G401.6 (cell line): ENCODE data around the gene EVA1C.
"Not testable (repeated sequence)": the region's sequence is repeated elsewhere in the genome, so short reads cannot be mapped to it uniquely, and the experiment has no call there.

ENCODE experiments used
- FAIRE-seq: peaks from 2 replicates; lab custom pipeline; 2012; peaks lifted over from hg19 to GRCh38; lab: Jason Lieb, UNC

EVA1C gene

GRCh38 chr21:32424674-32425073 is 12.2 kb downstream of the EVA1C start:
- no peak for FAIRE-seq

DNA sequence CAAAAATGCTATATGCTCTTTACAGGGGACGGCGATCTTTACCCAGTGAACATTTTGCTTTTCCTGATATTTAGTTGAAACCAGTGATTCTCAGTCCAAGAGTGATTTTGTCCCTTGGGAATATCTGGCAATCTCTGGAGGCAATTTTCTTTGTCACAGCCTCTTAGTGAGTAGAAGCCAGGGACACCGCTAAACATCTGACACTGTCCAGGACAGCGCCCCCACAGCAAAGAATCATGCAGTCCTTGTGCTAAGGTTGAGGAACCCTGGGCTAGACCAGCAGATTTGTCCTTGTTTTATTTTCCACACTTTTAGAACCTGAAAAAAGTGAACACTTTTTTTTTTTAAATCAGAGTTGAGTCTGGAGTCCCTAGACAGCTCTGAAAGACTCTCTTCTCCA is 13.1 kb downstream of the EVA1C start:
- FAIRE-seq = no peak

DNA sequence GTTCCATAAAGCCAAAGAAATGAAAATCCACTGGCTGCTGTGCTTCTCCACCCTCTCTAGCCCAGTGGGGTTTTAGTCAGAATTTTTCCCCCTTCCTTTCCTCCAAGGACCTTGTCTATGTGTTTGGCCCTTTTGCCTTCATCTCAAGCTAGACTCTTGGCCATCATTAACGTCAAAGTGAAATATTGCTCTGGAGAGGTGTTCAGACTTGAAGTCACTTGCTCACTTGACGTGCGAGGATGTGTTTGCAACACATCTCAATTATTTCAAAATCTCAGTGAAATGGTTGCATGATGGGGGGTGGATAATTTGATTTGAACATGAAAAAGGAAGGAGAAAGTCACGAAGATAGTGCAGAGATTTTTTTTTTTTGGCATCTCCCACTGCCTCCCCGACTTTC is 13.6 kb downstream of the EVA1C start:
- no peak for FAIRE-seq

- FAIRE-seq = no peak
These were observed 14.1 kb downstream of the EVA1C start for GRCh38 chr21:32426592-32427051.

- FAIRE-seq = no peak
These were observed 15.6 kb downstream of the EVA1C start for GRCh38 chr21:32427958-32428623.

DNA sequence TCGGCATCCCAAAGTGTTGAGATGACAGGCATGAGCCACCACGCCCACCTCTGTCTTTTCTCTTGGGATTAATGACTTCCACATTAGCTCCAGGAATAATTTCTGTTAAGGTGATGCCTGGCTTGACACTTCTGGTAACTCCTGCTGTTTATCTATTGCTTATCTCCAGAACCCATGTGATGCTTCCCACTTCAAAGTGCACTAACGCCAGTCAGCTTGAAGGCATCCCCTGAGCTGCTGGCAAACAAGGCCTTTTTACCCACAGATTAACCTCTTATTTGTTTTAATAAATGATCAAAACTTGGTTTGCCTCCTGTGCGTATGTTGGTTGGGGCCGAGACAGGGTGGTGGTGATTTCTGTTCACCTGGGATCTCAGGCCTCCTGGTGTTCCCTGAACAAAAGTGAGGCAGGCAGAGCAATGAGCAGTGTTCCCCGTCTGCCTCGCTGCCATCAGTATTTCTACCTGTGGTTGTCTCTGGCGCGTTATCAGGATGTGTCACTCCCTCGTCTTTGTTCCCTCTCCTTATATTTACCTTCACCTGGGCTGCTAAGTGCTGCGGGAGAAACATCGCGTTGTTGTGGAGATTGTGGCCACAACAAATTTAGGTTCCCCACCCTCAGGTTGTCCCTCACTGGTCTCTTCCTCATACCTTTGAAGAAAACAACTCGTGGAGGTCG is 20.6 kb downstream of the EVA1C start:
- FAIRE-seq = not testable (repeated sequence)

- no peak for FAIRE-seq
These were observed 25.2 kb downstream of the EVA1C start for GRCh38 chr21:32437729-32438128.

DNA sequence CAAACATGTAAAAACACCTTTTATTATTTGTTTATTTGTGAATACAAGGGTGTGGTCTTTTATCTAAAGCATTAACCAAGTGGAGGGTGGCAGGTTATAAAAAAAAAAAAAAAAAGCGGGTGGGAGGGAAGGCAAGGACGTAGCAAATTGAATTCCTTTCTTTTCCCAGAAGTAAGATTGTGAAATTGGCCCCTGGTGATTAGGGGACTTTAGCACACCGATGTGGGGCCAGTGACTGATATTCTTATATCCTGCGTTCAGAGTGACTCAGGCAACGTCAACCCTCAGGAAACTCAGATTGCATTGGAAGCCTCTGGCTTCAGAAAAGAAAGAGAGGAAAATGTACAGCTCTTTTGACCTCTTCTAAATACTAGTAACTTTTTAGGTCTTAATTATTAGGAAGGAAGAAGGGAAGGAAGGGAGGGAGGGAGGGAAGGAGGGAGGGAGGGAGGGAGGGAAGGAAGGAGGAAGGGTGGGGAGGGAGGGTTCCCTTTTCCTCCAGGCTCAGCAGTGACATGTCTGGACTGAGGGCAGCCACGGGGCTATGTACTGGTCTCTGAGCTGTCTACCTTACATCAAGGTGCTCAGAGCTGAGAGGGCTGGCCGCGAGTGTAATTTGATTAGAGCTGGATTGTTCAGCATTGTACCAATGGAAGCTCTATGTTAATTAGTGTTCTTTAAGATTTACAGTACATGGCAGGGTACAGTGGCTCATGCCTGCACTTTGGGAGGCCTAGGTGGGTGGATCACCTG is 30.2 kb downstream of the EVA1C start:
- no peak for FAIRE-seq

DNA sequence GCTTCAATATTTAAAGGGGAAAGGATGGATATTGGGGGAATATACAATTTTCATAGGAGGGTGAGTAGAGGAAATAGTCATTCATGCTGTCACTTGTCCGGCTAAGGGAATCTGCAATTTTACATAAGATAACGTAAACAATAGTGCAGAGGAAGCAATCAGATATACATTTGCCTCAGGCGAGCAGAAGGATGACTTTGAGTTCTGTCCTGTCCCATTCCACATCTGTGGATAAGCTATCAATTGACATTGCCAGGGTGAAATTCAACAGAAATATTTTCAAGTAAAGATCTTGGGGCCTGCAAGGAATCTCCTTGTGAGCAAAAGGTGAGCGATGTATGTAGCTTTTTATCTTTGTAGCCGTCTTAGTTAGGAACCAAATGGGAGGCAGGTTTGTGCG is 32.6 kb downstream of the EVA1C start:
- FAIRE-seq = no peak

- not testable (repeated sequence) for FAIRE-seq
These were observed 33.9 kb downstream of the EVA1C start for GRCh38 chr21:32446440-32446839.

- no peak for FAIRE-seq
These were observed 34.7 kb downstream of the EVA1C start for GRCh38 chr21:32447224-32447623.

- FAIRE-seq = no peak
These were observed 36.5 kb downstream of the EVA1C start for GRCh38 chr21:32448803-32449594.

DNA sequence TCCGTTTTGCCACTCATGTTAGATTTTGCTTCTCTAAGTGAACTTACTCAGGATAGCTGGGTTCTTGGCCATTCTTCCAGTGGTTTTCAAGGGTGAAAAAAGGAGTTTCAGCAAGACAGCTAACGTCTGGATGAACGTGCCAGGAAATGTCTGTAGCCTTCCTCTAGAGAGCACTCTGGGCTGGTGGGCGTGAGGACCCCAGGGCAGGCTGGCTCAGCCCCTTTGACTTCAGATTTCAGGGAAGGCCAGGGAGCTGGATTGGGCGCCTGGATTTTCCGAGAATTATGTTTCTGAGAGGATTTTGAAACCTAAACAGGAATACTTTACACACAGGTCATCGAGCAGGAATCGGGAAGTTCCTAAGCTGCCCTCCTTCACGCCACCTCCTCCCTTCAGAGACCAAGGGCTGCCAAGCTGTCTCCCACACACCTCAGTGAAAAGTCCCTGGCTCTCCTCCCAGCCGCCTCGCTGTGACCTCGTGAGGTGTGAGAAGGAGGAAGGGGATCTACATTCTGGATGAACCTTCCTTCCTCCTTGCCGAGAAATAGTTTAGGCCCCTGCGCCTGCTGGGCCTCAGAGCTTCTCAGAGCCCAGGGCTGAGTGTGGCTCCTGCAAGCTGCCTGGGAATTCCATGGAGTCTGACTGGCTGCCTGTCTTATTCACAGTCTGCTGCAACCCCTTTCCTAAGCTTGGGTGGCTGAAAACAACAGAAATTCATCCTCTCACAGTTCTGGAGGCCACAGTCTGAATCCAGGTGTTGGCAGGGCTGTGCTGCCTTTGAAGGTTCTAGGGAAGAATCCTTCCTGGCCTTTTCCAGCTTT is 38.6 kb downstream of the EVA1C start:
- FAIRE-seq = not testable (repeated sequence)

GRCh38 chr21:32452191-32452590 is 39.7 kb downstream of the EVA1C start:
- not testable (repeated sequence) for FAIRE-seq

DNA sequence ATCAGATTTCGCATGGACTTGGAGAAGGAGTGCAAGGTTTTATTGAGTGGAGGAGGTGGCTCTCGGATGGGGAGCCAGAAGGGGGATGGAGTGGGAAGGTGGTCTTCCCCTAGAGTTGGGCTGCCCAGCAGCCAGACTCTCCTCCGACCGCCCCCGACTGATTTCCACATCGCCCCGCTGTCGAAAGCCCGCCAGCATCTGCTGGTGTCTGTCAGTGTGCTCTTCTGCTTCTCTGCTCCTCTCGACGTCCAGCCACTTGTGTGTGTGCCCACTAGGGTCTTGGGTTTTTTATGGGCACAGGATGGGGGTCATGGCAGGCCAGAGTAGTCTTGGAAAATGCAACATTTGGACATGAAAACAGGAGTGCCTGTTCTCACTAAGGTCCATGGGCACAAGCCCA is 40.1 kb downstream of the EVA1C start:
- FAIRE-seq = no peak

GRCh38 chr21:32455548-32455947 is 43.0 kb downstream of the EVA1C start:
- no peak for FAIRE-seq

- no peak for FAIRE-seq
These were observed 44.0 kb downstream of the EVA1C start for GRCh38 chr21:32456497-32456918.

GRCh38 chr21:32457360-32457840 is 44.9 kb downstream of the EVA1C start:
- FAIRE-seq = no peak

DNA sequence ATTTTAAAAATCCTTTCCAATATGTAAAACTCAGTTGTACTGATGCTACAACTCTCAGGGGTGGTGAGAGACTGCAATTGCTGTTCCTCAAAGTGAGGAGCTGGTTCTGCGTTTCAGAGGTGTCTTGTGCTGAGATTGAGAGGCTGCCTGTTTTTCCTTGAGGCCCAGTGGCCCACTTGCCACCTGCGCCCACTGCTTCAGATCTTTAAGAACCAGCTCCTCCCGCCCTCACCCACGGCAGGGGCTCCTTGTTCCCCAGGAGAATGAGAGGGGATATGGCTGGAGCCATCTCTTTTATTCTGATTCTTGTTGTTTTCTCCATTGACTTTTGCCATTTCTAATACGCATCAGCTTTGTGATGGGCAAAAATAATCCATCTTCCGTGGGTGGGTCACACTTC is 45.5 kb downstream of the EVA1C start:
- no peak for FAIRE-seq

- no peak for FAIRE-seq
These were observed 47.5 kb downstream of the EVA1C start for GRCh38 chr21:32459972-32460371.

GRCh38 chr21:32461503-32461902 is 49.0 kb downstream of the EVA1C start:
- FAIRE-seq = no peak
